Suppressor macrophage treated with lipopolysaccharide for 4 hours (primary cell): ENCODE data around the gene RARRES2.

ENCODE experiments used
- DNase-seq: peaks from one replicate; pipeline ENCODE4 v3.0.0-alpha.2; 2020

RARRES2 gene

GRCh38 chr7:150376560-150376959 lies 35.1 kb upstream of the RARRES2 start:
- DNase-seq, result no peak

GRCh38 chr7:150375662-150376521 lies 34.5 kb upstream of the RARRES2 start:
- no peak for DNase-seq

- no peak for DNase-seq
These were observed 33.0 kb upstream of the RARRES2 start for GRCh38 chr7:150374472-150374871.

- no peak for DNase-seq
These were observed 32.6 kb upstream of the RARRES2 start for GRCh38 chr7:150374026-150374425.

- no peak for DNase-seq
These were observed 31.8 kb upstream of the RARRES2 start for GRCh38 chr7:150373049-150373801.

GRCh38 chr7:150372271-150373048 lies 31.0 kb upstream of the RARRES2 start:
- no peak for DNase-seq

GRCh38 chr7:150371996-150372270 lies 30.5 kb upstream of the RARRES2 start:
- no peak for DNase-seq

- no peak for DNase-seq
These were observed 29.9 kb upstream of the RARRES2 start for GRCh38 chr7:150371131-150371995.

GRCh38 chr7:150370612-150371071 lies 29.2 kb upstream of the RARRES2 start:
- no peak for DNase-seq

- no peak for DNase-seq
These were observed 28.5 kb upstream of the RARRES2 start for GRCh38 chr7:150369748-150370501.

- peak; percentile 41 for DNase-seq
These were observed 27.7 kb upstream of the RARRES2 start for GRCh38 chr7:150368884-150369747.

GRCh38 chr7:150368096-150368883 lies 26.9 kb upstream of the RARRES2 start, which contains the start of gene REPIN1:
Gene REPIN1, plus strand, starts transcription at chr7:150368822. Its CDS starts 890 bp downstream, at chr7:150369712.
- peak; percentile 87 for DNase-seq

- no peak for DNase-seq
These were observed 26.3 kb upstream of the RARRES2 start for GRCh38 chr7:150367677-150368095.

- peak; percentile 62 for DNase-seq
These were observed 24.4 kb upstream of the RARRES2 start for GRCh38 chr7:150365673-150366398.

- no peak for DNase-seq
These were observed 23.8 kb upstream of the RARRES2 start for GRCh38 chr7:150365194-150365593.

- peak; percentile 83 for DNase-seq
These were observed 22.4 kb upstream of the RARRES2 start for GRCh38 chr7:150363872-150364271.

- no peak for DNase-seq
These were observed 21.9 kb upstream of the RARRES2 start for GRCh38 chr7:150363370-150363769.

GRCh38 chr7:150361807-150362621 lies 20.6 kb upstream of the RARRES2 start:
- no peak for DNase-seq
